Fibroblast of gingiva (primary cell): ENCODE measurements around the gene SLC25A25.
"Not testable (repeated sequence)": the region's sequence is repeated elsewhere in the genome, so short reads cannot be mapped to it uniquely, and the experiment has no call there.

Experiments used
- DNase-seq: peaks from one replicate; pipeline ENCODE4 v3.0.0-alpha.2; 2011; ENCODE audit warnings: low read depth

The SLC25A25 gene

DNA sequence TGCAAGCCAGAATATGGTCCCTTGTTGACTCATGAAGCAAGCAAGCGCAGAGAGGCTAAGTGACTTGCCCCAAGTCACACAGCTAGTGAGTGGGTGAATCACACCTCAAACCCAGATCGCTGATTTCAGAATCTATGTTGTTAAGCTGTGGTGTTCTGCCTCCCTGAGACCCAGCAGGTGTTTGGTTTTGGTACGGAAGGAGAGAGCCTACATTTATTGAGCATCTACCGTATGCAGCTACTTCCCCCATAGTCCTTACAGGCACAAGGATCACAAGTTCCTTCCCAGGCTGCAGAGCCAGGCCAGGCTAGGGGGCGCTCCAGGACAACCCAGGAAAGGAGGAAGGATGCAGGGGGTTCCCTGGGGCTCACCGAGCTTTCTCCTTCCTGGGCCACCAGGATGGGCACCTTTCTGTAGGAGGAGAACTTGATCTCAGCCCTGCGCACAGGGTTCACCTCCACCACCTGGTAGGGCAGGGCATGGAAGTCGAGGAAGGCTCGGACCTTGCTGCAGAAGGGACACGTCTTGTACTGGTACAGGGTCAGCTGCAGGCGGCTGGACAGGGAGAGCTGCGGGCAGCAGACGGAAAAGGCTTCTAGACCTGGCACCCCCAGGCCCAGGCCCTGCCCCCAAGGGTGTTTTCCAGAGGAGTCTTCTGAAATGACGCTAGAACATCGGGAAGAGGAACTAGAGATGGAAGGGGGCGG is 57.0 kb downstream of the SLC25A25 start:
- DNase-seq: peak; percentile 54

DNA sequence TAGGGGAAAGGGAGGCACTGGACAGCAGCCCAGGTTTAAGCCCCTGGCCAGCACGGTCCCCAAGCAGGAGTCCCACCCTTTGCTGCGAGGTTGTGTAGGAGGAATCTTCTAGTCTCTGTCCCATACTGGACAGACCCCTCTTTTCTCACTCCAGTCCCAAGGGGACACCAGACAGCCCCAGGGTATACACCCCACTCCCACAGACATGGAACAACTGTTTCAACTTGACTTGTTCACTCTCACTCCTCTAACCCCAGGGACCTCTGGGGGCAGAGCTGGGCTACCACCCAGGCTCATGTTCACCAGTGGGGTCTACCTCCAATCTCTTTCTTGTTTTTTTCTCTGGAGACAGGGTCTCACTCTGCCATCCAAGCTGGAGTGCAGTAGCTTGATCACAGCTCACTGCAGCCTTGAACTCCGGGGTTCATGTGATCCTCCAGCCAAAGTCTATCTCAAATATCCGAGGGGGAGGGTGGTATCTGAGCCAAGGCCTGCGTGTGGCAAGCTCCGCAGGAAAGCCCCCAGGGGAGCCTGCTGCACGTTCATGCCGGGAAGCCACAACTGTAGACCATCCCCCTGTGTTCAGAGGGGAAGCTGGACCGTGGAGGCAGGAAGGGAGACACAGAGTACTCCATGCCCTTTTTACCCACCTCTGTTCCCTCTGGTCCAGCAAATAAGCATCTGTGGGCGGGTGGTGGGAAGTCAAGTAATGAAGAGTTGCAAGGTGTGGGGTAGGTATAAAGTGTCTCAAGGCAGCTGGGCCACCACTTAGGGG is 57.7 kb downstream of the SLC25A25 start:
- DNase-seq: peak; percentile 23

DNA sequence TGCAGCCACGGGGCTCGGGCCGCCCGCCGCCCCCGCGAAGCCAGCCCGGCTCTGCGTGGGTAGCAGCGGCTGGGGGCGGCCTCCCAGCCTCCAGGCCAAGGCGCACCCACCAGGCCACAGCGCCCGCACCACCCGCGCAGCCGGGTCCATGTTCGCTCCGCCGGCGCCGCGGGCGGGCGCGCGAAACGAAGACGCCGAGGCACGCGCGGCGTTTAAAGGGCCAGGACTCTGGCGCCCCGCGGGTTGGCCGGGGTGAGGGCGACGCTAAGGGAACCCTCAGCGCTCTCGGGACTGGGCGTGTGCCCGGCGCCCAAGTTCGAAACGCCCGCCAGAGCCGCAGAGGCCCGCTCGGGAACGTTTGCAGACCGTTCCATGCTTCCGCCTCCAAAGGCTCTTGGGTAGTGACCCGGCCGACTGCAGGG is 59.5 kb downstream of the SLC25A25 start, which contains the start of gene PTGES2:
Gene PTGES2, minus strand, starts transcription at position 162 of the 422 bp plus-strand sequence. Its CDS starts 12 bp downstream, at position 150.
- peak; percentile 91 for DNase-seq

DNA sequence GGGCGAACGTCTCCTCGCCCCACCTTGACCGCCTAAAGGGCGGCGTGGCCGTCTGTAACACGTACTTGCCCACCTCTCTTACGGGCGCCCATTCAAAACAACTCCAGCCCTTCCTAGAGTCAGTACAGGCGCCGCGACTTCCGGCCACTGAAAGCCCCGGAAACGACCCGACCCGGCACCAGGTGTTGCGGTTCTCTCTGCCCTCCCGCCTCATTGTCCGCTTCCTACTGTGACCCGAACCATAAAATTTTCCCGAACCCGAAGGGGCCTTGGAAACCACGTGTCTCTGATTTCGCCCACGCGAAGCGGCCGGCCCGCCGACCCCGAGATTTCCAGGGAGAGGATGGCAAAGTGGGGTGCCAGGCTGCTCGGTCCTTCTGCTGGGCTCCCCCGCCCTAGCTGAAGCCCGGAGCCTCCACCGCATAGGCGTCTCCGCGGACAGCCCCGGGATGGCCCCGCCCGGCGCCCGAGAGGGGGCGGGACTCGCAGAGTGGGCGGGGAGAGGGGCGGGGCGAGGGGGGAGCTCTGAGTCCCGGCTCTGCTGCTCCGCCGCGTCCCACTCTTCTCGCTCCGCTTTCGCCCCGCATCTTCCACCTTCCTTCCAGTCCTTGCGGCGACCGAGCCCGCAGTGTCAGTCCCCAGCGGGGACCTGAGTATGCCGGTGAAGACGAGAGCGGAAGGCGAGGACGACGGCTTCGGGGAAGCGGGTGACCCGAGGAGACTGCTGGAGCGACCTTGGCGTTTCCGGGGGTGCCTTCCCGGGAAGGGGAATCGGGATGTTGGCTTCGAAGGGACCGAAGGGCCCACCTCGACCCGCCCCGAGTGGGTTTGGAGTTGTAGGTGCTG is 60.2 kb downstream of the SLC25A25 start:
- DNase-seq: peak; percentile 91

DNA sequence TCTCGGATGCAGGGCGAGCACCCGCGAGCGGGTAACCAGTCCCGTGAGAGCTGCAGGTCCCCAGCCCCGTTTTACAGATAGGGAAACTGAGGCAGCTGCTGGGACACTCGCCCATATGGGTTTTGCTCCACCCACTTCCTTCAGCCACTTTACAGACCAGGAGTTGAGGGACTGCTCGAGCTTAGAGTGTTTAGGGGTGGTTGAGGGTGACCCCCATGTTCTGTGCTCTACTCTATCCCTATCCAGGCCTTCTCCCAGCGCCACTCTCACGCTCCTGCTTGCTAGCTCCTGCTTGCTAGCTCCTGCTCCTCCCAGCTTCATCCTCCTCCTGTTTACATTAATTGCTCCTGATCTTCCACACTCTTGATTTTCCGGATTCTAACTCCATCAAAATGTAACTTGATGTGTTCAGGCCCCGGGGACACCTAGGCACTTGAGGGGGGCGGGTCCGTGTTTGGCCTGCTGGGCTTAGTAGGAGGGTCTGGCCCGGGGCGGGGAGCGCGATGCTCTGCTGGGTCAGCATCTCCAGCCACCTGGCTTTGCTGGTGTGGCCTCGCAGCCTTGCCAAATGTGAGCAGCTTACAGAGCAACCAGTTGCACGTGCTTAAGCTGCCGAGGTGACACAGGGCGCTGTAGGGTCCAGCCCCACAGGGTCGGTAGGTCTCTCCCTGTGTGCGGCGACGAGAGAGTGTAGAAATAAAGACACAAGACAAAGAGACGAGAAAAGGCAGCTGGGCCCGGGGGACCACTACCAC is 61.0 kb downstream of the SLC25A25 start:
- DNase-seq: no peak

DNA sequence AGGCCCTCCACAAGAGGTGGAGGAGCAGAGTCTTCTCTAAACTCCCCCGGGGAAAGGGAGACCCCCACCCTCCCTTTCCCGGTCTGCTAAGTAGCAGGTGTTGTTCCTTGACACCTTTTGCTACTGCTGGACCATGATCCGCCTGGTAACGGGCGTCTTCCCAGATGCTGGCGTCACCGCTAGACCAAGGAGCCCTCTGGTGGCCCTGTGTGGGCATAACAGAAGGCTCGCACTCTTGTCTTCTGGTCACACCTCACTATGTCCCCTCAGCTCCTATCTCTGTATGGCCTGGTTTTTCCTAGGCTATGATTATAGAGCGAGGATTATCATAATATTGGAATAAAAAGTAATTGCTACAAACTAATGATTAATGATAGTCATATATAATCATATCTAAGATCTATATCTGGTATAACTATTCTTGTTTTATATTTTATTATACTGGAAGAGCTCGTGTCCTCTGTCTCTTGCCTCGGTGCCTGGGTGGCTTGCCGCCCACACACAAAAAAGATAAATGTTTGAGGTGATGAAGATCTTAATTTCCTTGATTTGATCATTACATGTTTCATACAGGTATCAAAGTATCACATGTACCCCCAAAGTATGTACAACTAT is 62.1 kb downstream of the SLC25A25 start:
- not testable (repeated sequence) for DNase-seq

DNA sequence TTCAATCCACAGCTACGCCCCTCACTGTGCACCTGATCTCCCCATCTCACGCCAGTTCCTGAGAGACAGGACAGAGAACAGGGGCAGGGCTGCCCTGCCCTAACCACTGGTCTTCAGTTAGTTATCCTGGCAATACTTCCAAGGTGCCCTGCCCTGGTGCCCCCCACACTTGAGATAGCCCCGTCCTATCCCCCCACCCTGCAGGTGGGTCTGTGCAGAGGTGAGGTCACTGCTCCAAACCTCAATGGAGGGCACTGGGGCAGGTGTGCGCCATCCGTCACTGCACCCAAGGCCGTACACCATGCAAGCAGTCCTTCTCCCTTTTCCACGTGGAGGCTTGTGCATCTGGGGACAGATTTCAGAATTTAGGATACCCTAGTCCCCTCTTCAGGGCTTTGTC is 62.6 kb downstream of the SLC25A25 start:
- DNase-seq: not testable (repeated sequence)

DNA sequence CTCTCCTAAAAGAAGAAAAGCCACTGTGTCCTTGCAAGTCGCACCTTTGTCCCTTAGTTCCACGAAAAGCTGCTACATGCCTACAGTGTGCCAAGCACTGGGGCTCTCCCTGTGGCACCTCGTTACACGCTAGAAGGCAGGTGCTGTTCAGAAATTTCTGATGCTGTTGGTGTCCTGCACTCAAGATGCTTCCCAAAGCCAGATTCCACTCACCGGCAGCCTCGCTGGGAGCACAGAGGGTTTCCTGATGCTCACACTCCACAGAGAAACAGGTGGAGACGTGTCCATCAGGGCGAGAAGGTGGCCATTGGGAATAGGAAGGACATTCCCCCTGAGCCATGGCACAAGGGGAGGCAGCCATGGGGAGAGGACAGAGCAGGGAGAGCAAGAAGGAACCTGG is 63.3 kb downstream of the SLC25A25 start:
- not testable (repeated sequence) for DNase-seq

DNA sequence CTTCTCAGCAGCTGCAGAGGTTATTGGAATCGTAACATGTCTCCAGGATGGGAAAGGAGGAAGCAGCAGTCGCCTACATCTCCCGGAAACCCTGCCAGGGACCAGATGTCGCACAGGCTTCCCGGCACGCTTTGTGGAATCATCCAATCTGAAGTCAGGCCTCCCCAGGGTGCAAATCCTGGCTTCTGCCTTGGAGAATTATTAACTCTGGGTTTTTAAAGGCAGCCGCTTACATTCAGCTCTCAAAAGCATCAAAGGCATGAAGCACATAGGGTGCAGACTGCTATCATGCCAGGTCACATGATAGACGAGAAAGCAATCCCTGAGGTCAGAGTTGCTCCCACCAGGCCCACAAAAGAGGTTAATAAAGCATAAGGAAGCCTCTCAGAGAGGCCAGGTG is 64.1 kb downstream of the SLC25A25 start:
- not testable (repeated sequence) for DNase-seq

DNA sequence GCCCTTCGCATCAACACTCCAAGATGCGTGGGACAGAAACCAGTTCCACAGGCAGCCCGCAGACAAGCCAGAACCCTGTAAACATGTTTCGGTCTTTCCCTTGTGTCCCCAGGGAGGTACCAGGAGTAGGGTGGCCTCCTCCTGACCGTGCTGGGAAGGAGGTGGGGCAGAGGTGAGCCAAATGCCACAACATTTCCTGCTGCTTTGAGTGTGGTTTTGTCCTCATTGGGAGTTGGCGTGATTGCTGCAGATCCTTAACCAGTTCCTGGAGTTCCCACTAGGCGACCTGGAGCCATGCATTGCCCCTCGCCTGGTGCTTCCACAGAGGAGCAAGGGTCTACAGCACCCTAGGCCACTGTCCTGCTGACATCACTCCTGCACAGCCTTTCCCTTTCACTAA is 67.5 kb downstream of the SLC25A25 start:
- DNase-seq: not testable (repeated sequence)

DNA sequence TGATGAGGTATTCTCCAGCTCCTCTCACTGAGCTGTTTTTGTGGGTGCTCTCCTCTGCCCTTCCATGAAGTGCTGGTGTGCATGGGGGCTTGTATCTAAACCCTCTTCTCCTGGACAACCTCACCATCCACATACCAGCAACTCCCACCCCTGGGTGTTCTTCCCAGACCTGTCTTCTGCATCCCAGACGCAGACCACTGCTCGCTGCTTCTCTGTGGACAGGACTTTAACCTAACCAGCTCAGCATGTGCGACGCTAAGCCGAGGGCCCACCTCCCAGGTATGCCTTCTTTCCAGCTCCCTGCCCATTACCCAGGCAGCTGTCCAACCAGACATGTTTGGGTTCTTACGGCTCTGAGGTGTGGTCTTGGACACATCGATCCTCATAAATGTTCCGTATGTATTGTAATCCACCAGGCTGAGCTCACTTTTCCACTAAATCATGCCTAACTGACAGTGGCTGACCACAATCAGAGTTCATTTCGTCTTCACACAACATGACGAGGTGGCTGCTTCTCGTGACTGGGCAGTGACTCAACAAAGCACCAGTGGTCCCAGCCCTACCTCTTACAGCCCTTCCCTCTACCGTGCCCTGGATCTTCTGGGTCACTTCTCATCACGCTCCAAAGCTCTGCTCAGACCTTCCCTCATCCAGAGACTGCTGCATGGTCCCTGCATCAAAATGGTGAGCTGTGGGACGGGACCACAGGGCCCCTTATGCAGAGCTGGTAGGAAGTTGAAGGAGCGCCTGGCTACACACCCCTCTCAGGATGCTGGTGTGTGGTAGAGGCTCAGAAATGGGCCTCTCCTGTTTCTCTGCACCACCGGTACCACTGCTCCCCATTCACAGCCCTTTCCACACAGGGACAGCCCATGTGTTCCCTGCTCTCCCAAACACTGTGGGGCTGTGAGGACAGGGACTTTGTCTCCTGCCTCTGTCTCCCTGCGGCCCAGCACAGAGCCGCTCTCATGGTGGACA is 69.1 kb downstream of the SLC25A25 start:
- no peak for DNase-seq

DNA sequence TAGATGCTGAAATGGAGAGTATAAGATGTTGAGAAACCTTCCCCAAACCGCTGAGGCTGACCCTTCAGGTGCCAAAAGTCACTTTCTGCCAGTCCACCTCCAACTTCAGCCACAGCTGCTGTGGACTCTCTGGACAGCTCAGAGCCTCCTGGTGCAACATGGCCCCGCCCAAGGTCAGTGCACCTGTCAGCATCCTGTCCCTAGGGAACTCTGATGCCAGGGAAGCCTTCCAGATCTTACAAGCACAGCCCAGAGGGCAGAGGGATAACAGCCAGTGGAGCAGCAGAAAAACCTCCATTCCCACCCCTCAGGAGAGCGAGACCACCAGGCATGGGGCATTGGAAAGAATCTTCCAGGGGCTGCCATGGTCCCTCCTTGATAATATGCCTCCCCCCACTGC is 70.0 kb downstream of the SLC25A25 start:
- no peak for DNase-seq

DNA sequence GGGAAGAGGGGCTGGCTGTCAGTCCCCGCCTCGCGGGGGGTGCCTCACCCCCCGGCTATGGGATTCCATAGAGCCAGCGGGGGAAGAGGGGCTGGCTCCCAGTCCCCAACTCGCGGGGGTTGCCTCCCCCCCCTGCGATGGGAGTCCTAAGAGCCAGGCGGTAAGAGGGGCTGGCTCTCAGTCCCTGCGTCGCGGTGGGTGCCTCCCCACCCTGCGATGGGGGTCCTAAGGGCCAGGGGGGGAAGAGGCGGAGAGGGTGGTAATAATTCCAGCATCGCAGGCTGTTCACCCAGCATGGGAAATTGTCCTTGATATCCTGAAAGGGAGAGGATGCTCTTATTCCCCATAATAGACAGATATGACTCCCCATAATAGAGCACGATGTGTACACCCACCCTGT is 71.6 kb downstream of the SLC25A25 start:
- DNase-seq: no peak

DNA sequence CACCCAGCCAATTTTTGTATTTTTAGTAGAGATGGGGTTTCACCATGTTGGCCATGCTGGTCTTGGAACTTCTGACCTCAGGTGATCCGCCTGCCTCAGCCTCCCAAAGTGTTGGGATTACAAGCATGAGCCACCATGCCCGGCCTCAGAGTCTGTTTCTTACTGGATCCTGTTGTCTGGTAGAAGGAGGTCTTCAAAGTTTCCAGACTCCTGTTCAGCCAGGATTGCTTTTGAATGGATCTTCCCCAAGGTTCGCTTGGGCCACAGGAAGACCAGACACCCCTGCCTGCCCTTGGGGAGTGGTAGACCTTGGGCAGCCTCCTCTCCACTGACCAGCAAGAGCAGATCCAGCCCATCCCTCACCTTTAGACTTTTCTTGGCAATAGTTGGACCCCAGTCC is 73.6 kb downstream of the SLC25A25 start:
- DNase-seq: no peak

DNA sequence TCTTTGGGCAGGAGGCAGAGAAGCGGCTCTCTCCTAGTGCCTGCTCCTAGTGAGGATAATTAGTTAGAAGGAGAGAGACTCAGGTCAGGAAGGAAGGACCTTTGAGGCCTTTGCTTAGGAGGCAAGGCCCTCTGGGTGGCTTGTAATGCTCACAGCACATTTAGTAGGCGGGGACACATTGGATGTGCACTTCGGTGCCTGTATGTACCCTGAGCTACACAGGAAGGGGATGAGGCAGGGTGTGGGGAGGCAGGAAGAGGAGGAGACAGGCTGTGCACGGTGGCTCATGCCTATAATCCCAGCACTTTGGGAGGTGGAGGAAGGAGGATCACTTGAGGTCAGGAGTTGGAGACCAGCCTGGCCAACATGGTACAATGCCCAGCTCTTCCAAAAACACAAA is 74.0 kb downstream of the SLC25A25 start:
- DNase-seq: no peak

DNA sequence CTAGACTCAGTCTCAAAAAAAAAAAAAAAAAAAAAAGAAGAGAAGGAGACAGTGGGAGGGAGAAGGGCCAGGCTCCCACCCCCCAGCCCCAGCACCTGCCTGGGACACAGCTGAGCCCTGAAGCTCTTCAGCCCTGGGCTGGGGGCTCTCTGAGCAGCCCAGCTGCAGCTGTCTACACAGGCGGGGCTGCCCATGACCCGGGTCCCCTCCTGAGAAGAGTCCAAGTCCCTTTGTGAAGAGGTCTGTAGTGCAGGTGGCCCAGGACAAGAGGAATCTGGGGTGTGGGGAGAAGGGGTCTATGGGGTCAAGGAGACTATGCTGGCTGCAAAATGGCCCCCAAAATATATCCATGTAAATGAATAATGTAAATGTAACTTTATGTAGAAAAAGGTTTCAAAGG is 74.6 kb downstream of the SLC25A25 start:
- no peak for DNase-seq

DNA sequence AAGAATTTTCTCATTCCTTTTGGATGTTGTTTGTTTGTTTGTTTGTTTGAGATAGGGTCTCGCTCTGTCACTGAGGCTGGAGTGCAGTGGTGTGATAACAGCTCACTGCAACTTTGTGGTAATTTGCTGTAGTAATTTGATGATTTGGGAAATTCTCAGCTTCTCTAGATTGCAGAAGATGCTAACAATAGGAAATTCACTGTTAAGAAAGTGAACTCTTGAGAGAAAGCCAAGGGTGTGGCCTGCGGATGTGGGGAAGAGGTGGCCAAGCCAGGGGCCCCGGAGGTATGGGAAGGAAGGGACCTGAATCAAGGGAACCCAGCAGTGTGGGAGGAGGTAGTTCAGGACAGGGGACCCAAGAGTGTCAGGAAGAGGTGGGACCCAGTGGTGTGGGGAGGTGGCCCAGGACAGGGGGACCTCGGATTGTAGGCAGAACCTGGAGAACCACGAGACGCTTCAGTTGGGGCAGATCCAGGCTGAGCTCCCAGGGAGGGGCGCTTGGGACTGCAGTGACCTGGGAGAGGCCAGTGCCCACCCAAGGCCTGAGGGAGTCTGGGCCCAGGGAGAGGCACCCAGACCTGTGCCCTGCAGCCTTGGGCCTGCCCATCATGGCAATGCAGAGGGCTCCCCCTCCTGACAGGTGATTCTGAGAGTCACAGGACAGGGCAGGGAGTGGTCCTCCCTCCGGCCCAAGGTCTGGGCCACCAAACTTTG is 75.7 kb downstream of the SLC25A25 start:
- DNase-seq: no peak

DNA sequence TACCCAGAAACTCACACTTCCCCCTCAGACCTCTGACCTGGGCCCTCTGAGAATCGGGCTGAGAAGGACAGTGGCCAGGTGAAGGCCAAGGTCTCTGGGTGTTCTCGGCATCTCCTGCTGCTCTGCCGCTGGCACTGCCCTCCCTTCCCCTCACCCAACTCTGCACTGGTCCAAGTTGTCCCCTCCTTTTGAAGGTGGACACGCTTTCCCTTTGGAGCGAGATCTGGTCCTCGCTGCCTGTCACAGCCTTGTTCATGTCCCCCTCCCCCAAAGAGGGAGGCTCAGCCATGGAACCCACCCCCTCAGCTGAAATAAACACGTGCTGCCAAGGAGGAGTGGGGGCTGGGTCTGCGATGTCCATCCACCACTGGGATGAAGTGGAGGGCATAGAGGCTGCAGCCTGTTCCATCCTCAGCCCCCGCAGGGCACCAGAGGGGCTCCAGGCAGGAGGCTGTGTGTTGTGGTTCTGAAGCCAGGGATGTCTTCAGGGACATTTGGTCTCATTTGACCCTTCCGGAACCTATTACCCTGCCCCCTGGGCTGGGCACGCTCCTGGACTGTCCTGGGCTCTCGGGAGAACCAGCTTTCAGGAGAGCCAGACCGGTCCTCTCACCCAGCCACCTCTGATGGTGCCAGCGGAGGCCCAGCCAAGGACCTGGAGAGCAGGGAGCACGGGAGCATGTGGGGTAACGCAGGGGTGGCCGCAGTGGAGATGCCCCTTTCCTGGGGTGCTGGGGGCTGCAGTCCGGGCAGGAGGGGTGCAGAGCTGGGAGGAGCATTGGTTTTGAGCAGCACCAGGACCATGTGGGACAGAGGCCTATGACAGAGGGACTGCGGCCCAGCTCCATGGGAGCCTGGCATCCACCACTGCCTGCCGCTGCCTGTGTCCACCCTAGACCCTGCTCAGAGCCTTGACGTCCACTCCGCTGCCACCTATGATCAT is 76.5 kb downstream of the SLC25A25 start:
- DNase-seq: no peak
